Large intestine (tissue), 3 donors: Measurements from ENCODE around the gene C1orf116. TPM values are rescaled to one million over a fixed set of nuclear protein-coding genes. Genes with fewer than 3 reads are reported as not detected.

Experiments
- DNase-seq, 2 donors: peaks; one replicate each; pipeline versions ENCODE4 v3.0.0 to v3.0.0-alpha.2; 2013
- H3K27ac ChIP-seq: one replicate; pipeline ENCODE4 v1.5.1; 2013; ENCODE audit warnings: low read length
- H3K27me3 ChIP-seq: 2 replicates; pipeline ENCODE4 v1.6.1; 2013; ENCODE audit warnings: low read length; ENCODE audit not compliant: control insufficient read depth, insufficient read depth
- H3K36me3 ChIP-seq: 2 replicates; pipeline ENCODE4 v1.6.1; 2013; ENCODE audit warnings: low read length; ENCODE audit not compliant: control insufficient read depth, insufficient read depth
- H3K4me1 ChIP-seq: one replicate; pipeline ENCODE4 v1.6.1; 2013; ENCODE audit warnings: low read length; ENCODE audit not compliant: control insufficient read depth, insufficient read depth
- H3K4me3 ChIP-seq: one replicate; pipeline ENCODE4 v1.5.1; 2013; ENCODE audit warnings: low read length
- H3K9me3 ChIP-seq: one replicate; pipeline ENCODE4 v1.6.1; 2013; ENCODE audit warnings: mild to moderate bottlenecking, low read depth, low read length, moderate library complexity; ENCODE audit not compliant: control insufficient read depth
- WGBS: methylation state at CpG from one replicate; pipeline ENCODE4 v1.1.5; 2013; ENCODE audit warnings: low lambda C conversion rate; ENCODE audit not compliant: insufficient coverage; 5-methylcytosine and 5-hydroxymethylcytosine counted together
- polyA plus RNA-seq: library from polyadenylated mRNA; unstranded; fragments of 120-200 nt; gene quantifications from one replicate; pipeline ENCODE4 v1.2.1, GENCODE V29; 2013

The C1orf116 gene
- polyA plus RNA-seq, 1 donor = 45.7 TPM

DNA sequence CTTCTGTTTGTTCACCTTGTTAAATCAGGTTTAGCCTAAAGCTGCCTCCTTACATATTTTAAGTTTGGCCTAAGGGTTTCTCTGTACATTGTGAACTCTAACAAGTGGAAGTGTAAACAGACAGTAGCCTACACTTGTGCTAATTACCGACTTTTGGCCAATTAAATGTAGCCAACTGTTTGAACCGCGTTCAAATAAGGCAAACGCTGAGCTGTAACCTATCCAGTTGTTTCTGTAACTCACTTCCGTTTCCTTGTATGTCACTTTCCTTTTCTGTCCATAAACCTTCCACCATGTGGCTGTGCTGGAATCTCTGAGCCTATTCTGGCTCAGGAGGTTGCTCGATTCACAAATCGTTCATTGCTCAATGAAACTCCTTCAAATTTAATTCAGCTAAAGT lies 54.3 kb downstream of the C1orf116 start:
- H3K9me3 ChIP-seq = no peaks in the 10 kb centered on the region
- no CpG with 5 or more reads among the region's 7 CpGs for WGBS
- DNase-seq = no peak
- H3K4me3 ChIP-seq = no peak overlapping the region
- peaks cover 59% of the 10 kb centered on the region for H3K4me1 ChIP-seq
- no peaks in the 10 kb centered on the region for H3K27me3 ChIP-seq
- no peaks in the 10 kb centered on the region for H3K36me3 ChIP-seq
- no peak overlapping the region for H3K27ac ChIP-seq

DNA sequence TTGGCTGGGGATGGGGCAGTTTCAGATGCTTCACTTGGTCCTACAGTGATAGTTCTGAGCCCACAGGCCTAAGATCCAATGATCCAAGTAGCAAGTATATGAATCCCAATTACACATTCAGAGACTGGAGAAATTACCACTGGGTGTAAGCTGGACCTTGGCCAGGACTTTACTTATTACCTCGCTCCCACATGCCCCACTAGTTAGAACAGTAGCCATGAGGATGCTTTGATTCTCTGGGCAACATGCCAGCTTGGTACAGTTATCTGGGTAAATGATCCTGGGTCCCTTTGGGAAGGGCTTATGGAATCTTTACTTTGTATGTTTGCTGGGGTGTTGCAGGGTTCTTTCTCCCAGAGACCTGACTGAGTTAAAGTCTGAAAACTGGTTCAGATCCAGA lies 57.2 kb downstream of the C1orf116 start:
- no peaks in the 10 kb centered on the region for H3K9me3 ChIP-seq
- no peaks in the 10 kb centered on the region for H3K36me3 ChIP-seq
- no peaks in the 10 kb centered on the region for H3K27me3 ChIP-seq
- DNase-seq = peak; percentile 64 to 87
- no peak overlapping the region for H3K4me3 ChIP-seq
- H3K4me1 ChIP-seq = peaks cover 76% of the 10 kb centered on the region
- no CpG with 5 or more reads among the region's 1 CpG for WGBS
- peak overlapping the region; percentile 23 for H3K27ac ChIP-seq

DNA sequence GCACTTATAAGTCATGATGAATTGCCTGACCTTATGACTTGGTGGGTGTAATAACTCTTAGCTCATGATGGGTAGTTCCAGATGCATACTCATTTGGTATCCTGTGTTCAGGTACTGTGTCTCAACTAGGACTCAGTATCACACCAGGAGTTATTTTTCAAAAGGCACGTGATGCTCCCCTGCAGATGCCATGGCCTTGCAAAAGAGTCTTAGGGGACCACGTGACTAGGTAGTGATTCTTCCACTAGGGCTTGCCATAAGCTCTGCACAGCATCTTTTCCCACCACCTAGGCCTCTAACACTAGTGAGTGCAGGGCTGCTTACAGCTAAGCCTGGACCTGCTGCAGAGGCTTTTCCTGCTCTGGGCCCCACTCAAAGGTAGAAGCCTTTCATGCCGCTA lies 58.4 kb downstream of the C1orf116 start:
- H3K36me3 ChIP-seq = no peaks in the 10 kb centered on the region
- no peaks in the 10 kb centered on the region for H3K27me3 ChIP-seq
- H3K27ac ChIP-seq = peak overlapping the region; percentile 83
- H3K9me3 ChIP-seq = no peaks in the 10 kb centered on the region
- no CpG with 5 or more reads among the region's 3 CpGs for WGBS
- no peak for DNase-seq
- no peak overlapping the region for H3K4me3 ChIP-seq
- peaks cover 80% of the 10 kb centered on the region for H3K4me1 ChIP-seq

DNA sequence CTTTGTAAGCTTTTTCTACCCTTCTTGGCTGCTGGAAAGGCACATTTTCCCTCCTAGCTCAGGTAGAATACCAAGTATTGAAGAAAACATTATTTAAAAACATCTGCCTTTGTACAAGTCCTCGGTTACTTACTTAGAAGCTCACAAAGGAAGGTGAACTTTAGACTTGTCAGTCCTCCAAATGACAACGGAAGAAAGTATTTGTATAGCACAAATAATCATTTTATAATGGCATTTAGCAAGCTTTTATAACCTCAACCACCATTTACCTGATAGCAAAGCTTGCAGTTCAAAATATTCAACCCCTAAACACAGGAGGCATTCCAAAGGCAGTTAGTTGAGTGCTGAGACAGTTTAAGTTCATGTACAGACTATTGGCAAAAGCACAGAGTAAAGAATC lies 59.8 kb downstream of the C1orf116 start:
- DNase-seq = peak; percentile 63 to 90
- H3K27ac ChIP-seq = peak overlapping the region; percentile 83
- H3K36me3 ChIP-seq = no peaks in the 10 kb centered on the region
- H3K4me3 ChIP-seq = no peak overlapping the region
- WGBS = 26% methylated on average over 2 of the region's 2 CpGs
- no peaks in the 10 kb centered on the region for H3K27me3 ChIP-seq
- no peaks in the 10 kb centered on the region for H3K9me3 ChIP-seq
- peaks cover 88% of the 10 kb centered on the region for H3K4me1 ChIP-seq

DNA sequence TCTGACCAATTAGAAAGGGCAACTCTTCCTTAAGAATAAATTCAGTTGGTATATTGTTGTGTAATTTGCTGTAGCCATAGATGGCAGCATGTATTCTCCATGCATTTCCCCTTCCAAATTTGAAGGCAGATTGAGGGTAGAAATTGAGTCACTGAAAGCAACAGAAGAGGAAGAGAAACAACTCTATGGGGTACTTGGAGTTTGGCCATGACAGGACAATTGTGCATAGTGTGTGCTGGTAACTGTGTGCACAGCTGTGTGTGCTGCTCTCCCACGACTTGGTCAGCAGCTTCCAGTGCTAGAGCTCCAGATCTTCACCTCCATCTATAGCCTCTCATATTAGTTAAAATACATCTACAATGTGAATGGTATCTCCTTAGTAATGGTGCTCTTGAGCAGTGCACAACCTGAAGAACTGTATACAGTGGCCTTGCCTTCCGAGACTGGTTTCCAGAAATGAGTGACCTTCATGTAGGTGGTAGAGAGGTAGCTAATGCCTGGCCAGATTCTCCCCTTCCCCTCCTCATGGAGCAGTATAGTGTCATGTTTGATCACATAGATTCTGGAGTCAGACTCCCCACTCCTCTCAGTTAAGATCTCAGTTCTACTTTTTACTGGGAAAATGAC lies 61.4 kb downstream of the C1orf116 start:
- Histone ChIP-seq H3K27me3 (no peaks in the 10 kb centered on the region), H3K27ac (peak overlapping the region; percentile 76), H3K36me3 (no peaks in the 10 kb centered on the region), H3K4me1 (peaks cover 89% of the 10 kb centered on the region), H3K4me3 (no peak overlapping the region), H3K9me3 (no peaks in the 10 kb centered on the region)
- no CpG with 5 or more reads among the region's 2 CpGs for WGBS
- DNase-seq = peak in 1 of 2 donors; percentile 47

DNA sequence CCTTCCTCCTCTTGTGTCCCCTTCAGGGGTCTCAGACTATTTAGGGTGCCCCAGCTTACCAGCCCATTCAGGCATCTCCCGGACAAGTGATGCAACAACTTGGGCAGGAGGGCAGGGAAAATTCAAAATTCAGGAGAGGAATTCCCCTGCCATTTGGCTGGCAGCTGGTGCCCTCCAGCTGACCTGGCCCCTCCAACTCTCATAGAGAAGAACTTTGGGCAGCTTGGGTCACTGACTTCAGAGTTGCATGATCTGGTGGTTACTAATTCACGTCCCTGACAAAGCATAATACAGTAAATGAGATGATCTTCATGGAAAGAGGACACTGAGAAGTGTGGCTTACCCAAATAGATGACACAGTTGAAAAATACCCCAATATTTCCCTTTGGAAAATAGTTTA lies 62.1 kb downstream of the C1orf116 start, which contains the start of gene FCAMR:
Gene FCAMR (minus strand): TSS at position 15 of the 400 bp plus-strand sequence. CDS start 335 bp downstream, outside the sequence.
- WGBS = no CpG with 5 or more reads among the region's 2 CpGs
- peak within 1 kb of the TSS; percentile 76 for H3K27ac ChIP-seq
- H3K27me3 ChIP-seq = no peaks in the 10 kb centered on the region
- peaks cover 84% of the 10 kb centered on the region for H3K4me1 ChIP-seq
- no peaks in the 10 kb centered on the region for H3K36me3 ChIP-seq
- no peaks in the 10 kb centered on the region for H3K9me3 ChIP-seq
- no peak within 1 kb of the TSS for H3K4me3 ChIP-seq
- DNase-seq = peak in 1 of 2 donors; percentile 62

DNA sequence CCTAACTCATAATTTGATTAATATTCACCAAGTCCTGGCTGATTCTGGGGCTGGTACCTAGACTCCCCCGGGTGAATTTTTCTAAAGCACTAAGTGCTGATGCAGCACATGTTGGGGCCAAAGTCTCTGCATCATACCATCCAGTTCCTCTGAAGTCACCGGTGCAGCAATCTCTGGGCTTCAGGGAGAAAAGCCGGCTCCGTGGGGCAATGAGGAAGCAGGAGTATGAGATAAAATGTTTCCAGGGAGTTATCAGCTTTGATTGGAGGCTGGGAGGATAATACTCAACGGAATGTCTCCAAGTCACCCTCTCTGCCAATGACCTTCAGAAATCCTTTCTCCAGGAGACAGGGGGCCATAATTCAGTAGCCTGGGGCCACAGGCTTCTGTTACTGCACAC lies 63.5 kb downstream of the C1orf116 start:
- DNase-seq = peak; percentile 95 to 98
- Histone ChIP-seq H3K4me3 (no peak overlapping the region), H3K9me3 (no peaks in the 10 kb centered on the region), H3K36me3 (no peaks in the 10 kb centered on the region), H3K4me1 (peaks cover 72% of the 10 kb centered on the region), H3K27me3 (no peaks in the 10 kb centered on the region), H3K27ac (peak overlapping the region; percentile 85)
- no CpG with 5 or more reads among the region's 5 CpGs for WGBS

Other genes starting within 250 kb of the C1orf116 start
- gene IL20, start 167.1 kb downstream of the C1orf116 start, polyA plus RNA-seq = 0.06 TPM
- gene IL24, start 135.3 kb downstream of the C1orf116 start, polyA plus RNA-seq = 0.48 TPM
- gene FCMR, start 110.8 kb downstream of the C1orf116 start, polyA plus RNA-seq = 4.4 TPM
- 23.7 TPM for gene PIGR, start 86.3 kb downstream of the C1orf116 start, polyA plus RNA-seq
- 5.3 TPM for gene FCAMR, start 62.3 kb downstream of the C1orf116 start, polyA plus RNA-seq
- 10.1 TPM for gene YOD1, start 18.5 kb upstream of the C1orf116 start, polyA plus RNA-seq
- gene PFKFB2, start 20.5 kb upstream of the C1orf116 start, polyA plus RNA-seq = 37.2 TPM
- 0.48 TPM for gene C4BPB, start 56.1 kb upstream of the C1orf116 start, polyA plus RNA-seq
- gene C4BPA, start 71.5 kb upstream of the C1orf116 start, polyA plus RNA-seq = 0.04 TPM